ENCODE results near the gene HMOX1.

DNA sequence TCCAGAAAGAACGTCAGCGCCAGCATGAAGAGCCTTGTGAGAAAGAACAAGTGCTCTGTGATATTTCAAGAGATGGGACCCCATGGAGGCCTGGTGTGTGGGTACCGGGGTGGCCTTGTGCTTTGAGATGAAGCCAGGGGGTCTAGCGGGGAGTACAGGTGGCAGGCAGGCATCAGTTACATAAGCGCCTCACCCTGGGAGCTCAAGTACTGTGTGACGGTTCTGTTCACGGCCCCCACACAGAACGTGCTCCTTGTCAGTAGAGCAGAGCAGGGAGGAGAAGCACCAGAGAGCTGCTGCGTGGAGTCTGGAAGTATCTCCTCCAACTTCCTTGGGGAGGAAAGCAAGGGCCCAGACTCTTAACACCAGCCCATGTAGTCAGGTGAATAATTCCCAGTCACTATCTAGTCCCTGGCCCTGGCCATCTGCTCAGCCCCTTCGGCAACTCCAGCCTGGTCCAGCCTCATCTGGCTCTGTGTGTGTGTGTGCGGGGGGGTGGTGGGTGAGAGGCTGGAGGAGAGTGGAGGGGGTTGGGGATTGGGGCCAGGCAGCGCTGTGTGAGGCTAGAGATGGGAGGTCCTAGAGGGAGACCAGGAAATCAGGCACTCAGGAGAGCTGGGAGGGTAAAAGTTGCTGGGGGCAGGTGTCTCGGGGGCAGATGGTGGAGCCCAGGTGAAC, 51.5 kb downstream of the HMOX1 start:
- no peak for TF ChIP-seq POLR2AphosphoS5 (IDR thresholded peaks at IDR 0.05)
- TF ChIP-seq, protein P1, sequence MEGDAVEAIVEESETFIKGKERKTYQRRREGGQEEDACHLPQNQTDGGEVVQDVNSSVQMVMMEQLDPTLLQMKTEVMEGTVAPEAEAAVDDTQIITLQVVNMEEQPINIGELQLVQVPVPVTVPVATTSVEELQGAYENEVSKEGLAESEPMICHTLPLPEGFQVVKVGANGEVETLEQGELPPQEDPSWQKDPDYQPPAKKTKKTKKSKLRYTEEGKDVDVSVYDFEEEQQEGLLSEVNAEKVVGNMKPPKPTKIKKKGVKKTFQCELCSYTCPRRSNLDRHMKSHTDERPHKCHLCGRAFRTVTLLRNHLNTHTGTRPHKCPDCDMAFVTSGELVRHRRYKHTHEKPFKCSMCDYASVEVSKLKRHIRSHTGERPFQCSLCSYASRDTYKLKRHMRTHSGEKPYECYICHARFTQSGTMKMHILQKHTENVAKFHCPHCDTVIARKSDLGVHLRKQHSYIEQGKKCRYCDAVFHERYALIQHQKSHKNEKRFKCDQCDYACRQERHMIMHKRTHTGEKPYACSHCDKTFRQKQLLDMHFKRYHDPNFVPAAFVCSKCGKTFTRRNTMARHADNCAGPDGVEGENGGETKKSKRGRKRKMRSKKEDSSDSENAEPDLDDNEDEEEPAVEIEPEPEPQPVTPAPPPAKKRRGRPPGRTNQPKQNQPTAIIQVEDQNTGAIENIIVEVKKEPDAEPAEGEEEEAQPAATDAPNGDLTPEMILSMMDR (IDR thresholded peaks at IDR 0.05) = no peak

All from breast epithelium (tissue), 3 donors.